ENCODE measurements around the gene GLE1.
"Not testable (repeated sequence)": the region's sequence is repeated elsewhere in the genome, so short reads cannot be mapped to it uniquely, and the experiment has no call there.

GLE1 gene

DNA sequence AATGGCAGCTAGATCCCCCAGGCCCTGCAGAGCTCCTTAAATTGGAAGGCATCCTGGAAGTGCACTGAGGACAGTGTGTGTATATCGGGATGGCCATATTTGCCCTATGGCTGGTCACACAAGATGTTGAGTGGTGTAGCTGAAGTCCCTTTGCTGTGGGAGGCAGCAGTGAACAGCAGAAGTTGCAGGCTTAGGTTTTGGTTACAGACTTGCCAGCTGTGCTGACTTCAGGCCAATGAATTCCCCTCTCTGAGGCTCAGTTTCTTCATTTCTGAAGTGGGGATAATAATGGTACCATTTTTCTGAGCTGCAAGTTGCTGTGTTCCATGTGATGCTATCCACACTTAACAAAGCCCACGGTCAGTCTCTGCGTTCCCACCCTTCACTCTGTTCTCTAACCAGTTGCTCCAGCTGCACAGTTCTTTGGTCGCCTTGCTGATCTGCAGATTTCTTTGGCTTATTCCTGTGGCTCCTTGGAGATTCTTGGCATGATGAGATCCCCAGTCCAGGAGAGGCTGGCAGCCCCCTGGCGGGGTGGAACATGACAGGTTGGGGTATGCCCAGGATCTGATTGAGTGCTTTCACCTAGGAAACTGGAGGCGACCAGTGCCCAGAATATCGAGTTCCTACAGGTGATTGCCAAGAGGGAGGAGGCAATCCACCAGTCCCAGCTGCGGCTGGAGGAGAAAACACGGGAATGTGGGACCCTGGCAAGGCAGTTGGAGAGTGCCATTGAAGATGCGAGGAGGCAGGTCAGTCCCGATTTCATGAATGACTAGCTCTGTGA lies 6.5 kb upstream of the GLE1 start:
- DNase-seq, result no peak

DNA sequence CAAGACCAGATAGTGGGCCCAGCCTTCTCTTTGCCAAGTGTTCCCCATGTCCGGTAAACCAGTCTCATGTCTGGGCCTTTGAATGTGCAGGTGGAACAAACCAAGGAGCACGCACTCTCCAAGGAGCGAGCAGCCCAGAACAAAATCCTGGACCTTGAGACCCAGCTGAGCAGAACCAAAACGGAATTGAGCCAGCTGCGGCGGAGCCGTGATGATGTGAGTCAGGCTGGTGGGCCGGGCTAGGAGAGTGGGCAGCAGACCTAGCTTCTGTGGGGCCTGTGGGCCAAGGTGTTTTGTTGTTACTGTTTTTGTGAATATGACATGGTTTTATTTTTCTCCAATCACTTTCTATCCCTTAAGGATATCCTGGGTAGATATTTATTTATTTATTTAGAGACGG lies 5.6 kb upstream of the GLE1 start:
- DNase-seq, result no peak

DNA sequence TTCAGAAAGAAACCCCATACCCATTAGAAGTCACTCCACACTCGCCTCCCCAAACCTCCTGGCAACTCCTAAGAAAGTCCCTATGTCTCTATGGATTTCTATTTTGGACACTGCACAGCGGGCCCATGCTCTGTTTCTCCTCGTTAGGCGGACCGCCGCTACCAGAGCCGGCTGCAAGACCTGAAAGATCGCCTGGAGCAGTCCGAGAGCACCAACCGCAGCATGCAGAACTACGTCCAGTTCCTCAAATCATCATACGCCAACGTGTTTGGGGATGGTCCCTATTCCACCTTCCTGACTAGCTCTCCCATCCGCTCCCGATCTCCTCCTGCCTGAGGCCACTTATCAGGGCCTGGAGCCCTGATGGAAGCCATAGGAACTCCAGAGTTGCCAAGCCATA lies 4.6 kb upstream of the GLE1 start:
- DNase-seq, result no peak

DNA sequence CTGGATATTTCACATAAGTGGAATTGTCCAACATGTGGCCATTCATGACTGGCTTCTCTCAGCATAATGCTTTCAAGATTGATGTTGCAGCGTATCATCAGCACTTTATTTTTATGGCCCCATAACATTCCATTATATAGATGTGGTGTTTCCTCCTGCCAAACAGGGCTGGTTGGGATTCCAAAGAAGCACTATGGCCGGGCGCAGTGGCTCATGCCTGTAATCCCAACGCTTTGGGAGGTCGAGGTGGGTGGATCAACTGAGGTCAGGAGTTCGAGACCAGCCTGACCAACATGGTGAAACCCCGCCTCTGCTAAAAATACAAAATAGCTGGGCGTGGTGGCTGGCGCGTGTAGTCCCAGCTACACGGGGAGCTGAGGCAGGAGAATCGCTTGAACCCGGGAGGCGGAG lies 1.1 kb upstream of the GLE1 start:
- DNase-seq, result not testable (repeated sequence)

DNA sequence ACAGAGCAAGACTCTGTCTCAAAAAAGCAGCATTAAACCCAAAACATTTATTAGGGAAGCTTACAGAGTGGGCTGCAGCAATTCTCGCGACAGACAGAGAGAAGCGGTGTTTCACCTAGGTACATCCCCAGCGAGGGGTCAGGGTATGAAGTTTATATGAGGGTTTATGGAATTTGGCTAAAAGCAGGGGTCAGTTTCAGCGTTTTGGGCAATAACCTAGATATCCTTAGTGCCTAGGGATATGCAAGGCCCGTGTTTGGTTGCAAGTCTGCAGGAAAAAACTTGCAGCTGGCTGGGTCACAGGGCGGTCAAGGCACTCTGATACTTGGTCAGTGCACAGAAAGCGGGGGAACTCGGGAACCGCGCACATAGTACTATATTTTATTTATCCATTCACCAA lies 649 bp upstream of the GLE1 start:
- no peak for DNase-seq

DNA sequence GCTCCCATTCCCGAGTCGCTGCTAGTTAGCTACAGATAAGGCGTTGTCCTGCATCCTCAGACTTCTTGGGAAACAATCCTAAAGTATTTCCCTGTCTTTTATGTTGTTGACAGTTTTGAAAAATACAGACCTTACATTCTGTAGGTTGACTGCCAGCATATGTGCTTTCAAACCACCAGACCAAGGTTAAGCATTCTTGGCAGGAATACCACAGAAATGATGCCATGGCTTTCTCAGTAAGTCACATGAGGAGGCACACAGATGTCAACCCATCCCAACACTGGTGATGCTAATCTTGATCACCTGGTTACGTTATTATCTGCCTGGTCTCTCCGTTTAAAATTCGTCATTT lies 871 bp downstream of the GLE1 start:
- no peak for DNase-seq

DNA sequence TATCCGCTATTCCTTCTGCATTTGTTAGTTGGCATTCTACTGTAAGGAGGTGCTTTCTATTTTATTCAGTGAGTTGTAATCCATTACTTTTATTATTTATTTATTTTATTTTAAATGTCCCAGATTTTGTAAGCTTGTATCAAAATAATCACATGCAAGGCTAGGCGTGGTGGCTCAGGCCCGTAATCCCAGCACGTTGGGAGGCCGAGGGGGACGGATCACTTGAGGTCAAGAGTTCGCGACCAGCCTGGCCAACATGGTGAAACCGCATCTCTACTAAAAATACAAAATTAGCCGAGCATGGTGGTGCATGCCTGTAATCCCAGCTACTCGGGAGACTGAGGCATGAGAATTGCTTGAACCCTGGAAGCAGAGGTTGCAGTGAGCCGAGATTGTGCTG lies 1.4 kb downstream of the GLE1 start:
- not testable (repeated sequence) for DNase-seq

DNA sequence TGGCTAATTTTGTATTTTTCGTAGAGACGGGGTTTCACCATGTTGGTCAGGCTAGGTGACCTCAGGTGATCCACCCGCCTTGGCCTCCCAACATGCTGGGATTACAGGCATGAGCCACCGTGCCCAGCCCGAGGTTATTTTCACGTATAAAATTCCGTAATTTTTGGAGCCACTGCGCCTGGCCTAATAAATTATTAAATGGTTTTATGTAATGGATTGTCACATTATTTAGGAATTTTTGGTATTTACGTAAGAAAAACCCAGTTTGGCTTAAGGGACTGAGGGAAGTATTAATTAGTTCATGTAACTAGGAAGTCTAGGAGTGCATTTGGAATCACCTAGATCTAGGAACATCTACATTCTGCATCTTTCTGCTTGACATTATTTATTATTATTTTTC lies 8.3 kb downstream of the GLE1 start:
- no peak for DNase-seq

DNA sequence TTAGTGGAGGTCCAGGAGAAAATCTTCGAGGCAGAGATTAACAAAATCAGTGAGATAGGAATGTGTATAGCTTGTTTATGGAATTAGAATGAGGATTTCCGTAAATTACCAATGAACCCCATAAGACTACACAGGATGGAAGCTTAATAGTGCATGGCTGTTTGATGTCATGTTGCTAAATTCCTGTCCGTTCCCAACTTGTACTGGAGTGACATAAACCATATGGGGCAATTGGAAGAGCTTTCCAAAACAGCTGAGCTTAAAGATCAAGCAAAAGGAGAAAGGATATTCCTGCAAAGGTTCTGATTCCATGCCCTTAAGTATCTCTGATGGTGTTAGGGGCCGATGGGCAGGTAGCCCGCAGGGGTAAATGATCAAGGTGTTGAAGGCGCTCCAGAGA lies 17.4 kb downstream of the GLE1 start:
- DNase-seq, result no peak

DNA sequence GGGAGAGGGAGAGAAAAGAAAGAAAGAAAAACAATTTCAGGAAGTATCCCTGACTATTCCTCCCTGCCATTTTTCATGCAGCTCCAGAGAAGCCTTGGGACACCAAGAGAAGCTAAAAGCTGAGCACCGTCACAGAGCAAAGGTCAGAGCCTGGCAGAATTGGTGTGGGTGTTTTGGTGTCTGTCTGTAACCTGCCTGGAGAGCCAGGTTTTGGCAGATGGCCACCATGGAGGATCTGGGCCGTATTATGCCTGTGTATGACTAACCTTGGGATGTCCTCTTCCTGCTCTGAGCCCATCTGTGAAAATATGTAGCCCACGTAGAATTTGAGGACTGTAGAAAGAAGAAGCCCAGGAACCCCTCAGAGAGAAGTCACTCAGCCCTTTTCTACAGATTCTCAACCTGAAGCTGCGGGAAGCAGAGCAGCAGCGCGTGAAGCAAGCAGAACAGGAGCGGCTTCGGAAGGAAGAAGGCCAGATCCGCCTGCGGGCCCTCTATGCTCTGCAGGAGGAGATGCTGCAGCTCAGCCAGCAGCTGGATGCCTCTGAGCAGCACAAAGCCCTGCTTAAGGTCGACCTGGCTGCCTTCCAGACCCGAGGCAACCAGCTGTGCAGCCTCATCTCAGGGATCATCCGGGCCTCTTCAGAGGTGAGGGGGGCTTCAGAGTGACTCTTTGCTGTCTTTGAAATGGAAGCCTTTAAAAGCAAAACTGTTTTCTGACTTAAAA lies 18.8 kb downstream of the GLE1 start:
- DNase-seq, result no peak

DNA sequence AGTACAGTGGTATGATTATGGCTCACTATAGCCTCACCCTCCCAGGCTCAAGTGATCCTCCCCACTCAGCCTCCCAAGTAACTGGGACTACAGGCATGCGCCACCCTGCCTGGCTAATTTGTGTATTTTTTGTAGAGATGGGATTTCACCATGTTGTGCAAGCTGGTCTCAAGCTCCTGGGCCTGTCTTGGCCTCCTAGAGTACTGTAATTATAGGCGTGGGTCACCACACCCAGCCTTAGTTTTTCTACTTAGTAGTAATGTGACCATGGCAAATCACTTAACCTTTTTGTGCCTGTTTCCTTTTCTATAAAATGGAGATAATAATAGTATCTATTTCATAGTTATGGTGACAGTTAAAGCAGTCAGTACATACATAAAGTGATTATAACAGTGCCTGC lies 22.2 kb downstream of the GLE1 start:
- DNase-seq, result no peak

DNA sequence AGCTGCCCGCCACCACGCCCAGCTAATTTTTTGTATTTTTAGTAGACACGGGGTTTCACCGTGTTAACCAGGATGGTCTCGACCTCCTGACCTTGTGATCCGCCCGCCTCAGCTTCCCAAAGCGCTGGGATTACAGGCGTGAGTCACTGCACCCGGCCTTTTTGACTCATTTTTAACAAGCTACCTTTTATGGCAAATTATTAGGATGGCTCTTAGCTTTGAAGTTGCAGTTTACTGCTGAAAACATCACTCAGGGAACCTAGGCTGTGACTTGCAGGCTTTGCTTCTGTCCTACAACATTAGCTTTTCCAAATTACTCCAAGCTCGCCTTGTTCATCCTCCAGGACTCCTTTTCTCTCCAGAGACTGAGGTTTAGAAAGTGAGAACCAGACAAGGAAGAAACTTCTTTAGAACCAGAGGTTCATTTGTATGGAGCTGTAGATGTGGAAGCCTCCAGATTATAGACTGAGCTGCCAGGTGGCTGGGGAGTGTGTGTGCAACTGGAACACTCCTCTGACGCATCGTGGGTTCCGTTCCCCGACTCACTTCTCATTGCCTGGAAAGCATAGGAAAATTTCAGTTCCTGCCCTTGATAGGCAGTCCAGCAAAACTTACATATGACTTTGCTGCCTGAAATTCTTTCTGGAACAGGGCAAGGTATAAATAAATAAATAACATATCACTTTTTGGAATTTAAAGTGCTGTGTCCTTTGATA lies 24.1 kb downstream of the GLE1 start:
- DNase-seq, result no peak

DNA sequence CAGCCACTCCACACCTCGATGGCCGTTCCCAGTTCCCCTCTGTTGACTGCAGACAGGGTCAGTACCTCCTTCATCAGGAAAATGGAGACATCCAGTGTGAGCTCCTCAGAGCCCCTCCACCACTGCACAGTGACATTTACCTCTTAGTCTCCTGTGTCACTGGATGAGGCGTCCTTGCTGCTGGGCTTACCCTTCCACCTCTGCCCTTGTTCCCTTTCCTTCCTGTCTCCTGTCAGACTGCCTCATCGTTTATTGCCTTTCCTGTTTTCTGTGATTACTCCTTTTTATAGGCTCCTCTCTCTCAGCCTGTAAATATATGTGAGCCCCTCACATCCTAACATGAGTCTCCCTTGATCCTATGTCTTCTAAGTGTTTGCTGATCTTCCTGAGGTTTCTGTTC lies 24.7 kb downstream of the GLE1 start:
- DNase-seq, result no peak

DNA sequence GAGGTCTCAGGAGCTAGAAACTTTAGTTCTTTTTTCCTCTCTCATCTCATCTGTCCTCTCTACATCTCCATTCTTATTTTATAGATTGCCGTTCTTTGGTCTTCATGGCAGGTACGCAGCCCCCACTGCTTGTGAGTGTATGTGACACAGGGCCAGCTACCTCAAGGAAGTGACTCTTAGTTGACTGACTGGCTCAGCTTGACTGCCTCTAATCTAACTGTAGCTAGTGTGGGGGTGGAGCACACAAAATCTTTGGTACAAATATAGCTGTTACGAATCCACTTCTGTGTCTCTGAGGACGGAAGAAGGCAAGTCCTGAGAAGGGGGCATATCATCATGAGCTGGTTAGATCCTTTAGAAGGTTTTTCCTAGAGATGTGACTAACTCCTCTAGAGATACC lies 28.1 kb downstream of the GLE1 start:
- no peak for DNase-seq

DNA sequence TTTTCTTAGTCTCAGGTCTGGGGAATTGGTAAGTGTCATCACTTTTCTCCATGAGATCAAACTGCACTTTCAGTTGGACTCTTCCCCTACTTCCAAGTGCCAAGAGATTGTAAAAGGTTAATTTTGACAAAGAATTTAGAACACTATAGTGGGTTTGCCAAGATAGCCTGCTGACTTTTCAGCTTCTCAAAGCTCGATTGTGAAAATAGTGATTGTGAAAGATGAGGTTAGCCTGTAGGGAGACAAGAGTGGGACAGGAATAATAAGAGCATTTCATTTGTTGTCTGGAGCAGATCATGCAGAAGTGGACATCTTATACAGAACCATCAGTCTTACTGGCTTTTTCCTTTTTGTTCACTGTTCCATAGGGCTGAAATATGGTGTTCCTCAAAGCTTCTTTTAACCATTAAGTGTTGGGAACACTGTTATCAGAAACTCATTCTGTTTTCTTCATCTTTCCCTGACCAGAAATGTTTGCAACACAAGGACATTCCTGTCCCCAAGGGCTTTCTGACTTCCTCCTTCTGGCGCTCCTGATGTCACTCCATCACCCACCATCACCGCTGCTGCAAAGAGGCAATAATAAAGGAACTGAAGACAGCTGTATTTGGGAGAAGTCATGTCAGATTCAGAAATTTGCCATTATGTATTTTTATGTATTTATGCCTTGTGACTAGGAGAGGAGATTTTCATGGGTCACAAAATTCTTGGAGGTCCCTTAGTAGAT lies 36.3 kb downstream of the GLE1 start:
- no peak for DNase-seq

DNA sequence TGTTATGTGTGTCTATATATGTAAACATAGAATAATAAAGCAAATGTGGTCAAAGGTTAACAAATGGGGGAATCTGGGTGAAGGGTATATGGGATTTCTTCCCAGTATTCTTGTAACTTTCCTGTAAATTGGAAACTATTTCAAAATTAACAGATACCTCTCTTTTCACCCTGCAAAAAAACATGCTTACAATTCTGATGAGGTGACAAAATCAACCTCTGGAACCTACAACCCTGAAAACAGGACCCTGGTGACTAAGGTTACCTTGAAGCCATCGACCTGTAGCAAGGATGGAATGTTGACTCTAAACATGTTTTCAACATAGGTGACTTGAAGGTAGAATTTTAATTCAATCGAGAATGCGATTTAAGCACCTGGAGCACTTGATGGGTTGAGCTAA lies 42.0 kb downstream of the GLE1 start:
- no peak for DNase-seq

DNA sequence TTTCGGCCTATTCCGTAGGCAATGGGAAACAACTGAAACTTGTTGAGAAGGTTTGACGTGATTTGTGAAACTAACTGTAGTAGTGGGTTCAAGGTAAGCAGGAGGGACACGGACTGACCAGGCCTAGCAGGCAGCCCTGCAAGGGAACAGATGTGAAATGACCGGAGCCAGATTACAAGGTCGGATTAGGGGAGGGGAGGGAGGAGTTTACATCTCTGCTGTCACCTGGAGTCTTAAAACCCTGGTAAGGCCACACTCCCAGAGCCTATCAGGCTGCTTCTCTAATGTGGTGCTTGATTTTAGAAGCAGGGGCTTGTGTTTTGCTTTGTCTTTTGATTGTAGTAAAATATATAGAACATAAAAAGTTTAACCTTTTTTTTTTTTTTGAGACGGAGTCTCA lies 44.4 kb downstream of the GLE1 start:
- DNase-seq, result no peak

DNA sequence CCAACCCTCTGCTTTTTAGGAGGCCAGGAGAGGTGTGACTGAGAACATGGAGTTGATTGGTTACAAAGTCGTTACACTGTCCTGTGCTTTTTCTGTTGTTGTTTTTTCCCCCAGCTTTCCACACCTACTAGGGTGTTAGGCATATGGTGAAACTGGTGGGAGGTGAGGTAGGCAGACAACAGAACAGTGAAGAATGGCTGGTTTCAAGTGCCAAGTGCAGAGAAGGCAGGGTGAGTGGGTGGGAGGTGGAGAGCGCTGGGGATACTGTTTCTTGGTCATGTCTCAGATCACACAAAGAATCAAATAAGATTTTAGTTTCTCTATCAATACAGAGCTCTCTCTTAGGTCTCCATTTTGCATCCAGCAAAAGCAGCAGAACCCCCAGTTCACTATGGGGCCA lies 45.7 kb downstream of the GLE1 start:
- DNase-seq, result peak; percentile 74

DNA sequence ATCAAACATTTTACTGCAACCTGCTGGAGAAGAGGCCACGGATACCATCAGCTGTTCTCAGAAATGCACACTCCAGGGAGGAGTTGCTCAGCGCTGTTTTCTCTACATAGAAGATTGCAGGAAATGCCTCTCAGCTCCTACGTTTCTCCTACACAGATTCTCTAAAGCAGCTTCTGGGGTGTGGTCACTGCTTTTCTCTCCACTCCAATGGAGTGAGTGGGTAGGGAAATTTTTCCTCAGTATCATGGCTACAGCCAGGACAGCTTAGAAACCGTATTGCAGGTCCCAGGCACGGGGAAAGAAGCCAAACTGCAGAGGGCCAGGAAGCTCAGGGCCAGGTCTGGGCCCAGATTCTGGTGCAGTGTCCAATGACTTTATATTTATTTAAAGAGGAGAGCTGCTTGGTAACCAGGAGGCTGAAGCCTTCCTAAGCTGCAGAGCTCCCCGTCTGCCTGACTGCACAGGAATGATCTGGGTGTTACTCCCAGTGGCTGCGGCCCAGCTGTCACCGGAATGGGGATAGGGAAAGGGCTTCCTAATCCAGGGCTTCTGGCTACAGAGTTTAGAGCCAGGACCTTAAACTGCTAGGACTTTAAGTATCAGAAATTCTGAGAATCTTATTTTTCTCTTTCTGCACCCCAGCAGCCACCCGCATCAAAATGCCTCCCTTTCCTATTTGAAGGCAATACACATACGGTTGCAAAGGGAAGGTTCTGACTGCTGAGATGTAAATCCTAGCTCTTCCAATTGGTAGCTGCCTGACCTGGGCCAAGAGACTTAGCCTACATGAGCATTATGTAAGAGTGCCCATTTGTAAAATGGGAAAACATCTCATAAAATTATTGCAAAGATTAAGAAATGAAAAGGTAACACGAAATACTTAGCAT lies 46.5 kb downstream of the GLE1 start:
- DNase-seq, result no peak

DNA sequence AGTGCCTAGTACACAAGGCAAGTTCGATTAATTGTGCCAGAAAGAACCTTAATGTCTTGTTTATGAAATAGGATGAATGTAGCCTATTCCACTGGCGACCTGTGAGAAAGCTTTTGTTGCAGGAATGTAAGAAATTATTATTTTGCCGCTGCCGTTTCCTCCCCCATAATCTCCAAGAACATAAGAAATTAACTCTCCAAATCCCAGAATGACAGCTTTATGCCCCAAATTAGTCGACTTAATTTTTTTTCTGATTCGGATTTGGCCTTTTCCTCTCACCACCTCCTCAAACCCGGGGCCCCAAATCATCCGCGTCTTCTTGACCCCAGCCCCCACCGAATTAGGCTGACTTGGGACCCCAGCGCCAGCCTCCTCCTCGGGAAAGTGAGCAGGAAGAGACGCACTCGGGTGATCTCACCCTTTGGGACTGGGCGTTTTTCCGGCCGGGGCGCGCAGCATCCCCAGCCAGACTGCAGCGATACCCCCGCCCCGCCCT lies 47.2 kb downstream of the GLE1 start:
- no peak for DNase-seq

DNA sequence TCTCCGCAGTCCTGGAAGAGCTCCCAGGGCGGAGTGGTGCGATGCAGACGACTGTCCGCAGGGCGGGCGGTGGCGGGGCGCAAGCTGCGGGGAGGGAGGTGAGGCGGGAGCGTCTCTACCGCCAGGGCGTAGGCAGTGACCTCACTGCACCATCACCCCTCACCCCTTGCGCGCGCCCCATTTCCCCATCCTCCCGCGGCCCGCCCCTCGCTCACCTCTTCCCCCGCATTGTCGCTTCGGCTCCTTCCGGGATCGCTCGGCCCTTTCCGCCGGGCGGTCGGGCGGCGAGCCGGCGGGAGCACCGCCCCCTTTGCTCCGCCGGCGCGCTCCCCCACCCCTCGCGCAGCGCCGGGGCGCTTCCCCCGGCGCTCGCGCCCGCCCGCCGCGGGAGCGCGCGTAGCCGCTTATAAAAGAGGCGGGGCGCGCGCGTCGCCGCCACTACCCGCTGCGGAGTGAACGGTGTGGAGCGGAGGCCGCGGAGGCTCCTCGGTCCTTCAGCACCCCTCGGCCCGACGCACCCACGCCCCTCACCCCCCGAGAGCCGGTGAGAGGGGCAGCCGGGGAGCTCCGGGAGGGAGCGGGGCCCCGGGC lies 47.7 kb downstream of the GLE1 start, which contains the start of gene SPTAN1:
SPTAN1 (plus strand) TSS at position 435 of the 591 bp plus-strand sequence. CDS start 14,154 bp downstream, outside the sequence.
- DNase-seq, result peak; percentile 93
